Colonic mucosa (tissue), 4 donors: ENCODE results near the gene PRSS36. TPM values are rescaled to one million over a fixed set of nuclear protein-coding genes. Genes with fewer than 3 reads are reported as not detected.

Experiments
- DNase-seq: peaks from one replicate; pipeline ENCODE4 v3.0.0-alpha.2; 2020
- H3K27ac ChIP-seq: fragments of 200-600 bp; one replicate; pipeline ENCODE4 v1.8.0; 2021
- H3K27me3 ChIP-seq: fragments of 200-600 bp; one replicate; pipeline ENCODE4 v1.8.0; 2021
- H3K36me3 ChIP-seq: fragments of 200-600 bp; one replicate; pipeline ENCODE4 v1.8.0; 2021
- H3K4me1 ChIP-seq: fragments of 200-600 bp; one replicate; pipeline ENCODE4 v1.8.0; 2021; ENCODE audit warnings: mild to moderate bottlenecking
- H3K4me3 ChIP-seq: fragments of 200-600 bp; one replicate; pipeline ENCODE4 v1.8.0; 2021
- H3K9ac ChIP-seq, 2 donors: one replicate each; pipeline ENCODE4 v1.7.0; 2013; ENCODE audit warnings: control low read depth in 2 of 2, low read depth in 2 of 2, low read length in 2 of 2
- H3K9me3 ChIP-seq: fragments of 200-600 bp; one replicate; pipeline ENCODE4 v1.8.0; 2021
- intact Hi-C: fragments of 100-400 bp; cut with DNase I; formaldehyde crosslinking; loops from one replicate; pipeline ENCODE4 v1.14.1; 2022
- total RNA-seq, 2 donors: library from RNA; stranded (reverse); fragmentation: NEBNext Ultra II Directional in 1 of 2; extraction: Animal tissue kit (Norgen Biotek cat#: 25700) in 1 of 2; gene quantifications; one replicate each; pipeline ENCODE4 v1.2.1, GENCODE V29; 2021
- TF ChIP-seq, protein P1 (sequence below): fragments of 200-600 bp; IDR thresholded peaks from one replicate; pipeline ENCODE4 v1.8.0; 2022; ENCODE audit warnings: antibody characterized with exemption, mild to moderate bottlenecking
- donor health status: healthy.
- donor health status: DM: no; HTN: no; CAD: no.
- donor health status: DM: no; HTN: no; CAD: no.

PRSS36 gene
- total RNA-seq, 2 donors from 2014 or later = 3.6 to 6.4 TPM

DNA sequence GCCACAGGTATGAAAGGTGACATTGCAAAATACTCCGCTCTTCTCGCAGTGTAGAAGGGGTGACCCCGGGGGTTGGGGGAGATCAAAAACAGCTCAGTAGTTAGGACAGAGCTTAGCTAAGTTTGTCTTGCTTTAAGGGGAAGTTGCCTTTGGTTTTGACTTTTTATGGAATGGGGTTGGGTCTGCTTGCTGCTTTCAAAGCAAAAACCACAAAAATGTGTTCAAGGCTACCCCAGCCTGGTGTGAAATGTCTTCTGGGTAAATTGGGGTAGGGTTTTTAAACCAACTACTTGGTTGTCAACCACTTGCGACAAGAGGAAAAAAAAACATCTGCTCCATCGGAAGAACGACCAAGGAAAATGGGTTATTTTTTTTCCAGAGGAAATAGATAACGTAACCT is 36.3 kb upstream of the PRSS36 start:
- no peak overlapping the region for H3K27ac ChIP-seq
- H3K36me3 ChIP-seq = peaks cover 46% of the 10 kb centered on the region
- intact Hi-C loops = loop anchor here (10.0 kb wide), 1 partner anchor 269 kb away; the partner anchor contains the start of gene ARMC5
- no peak for DNase-seq
- TF ChIP-seq, protein P1, sequence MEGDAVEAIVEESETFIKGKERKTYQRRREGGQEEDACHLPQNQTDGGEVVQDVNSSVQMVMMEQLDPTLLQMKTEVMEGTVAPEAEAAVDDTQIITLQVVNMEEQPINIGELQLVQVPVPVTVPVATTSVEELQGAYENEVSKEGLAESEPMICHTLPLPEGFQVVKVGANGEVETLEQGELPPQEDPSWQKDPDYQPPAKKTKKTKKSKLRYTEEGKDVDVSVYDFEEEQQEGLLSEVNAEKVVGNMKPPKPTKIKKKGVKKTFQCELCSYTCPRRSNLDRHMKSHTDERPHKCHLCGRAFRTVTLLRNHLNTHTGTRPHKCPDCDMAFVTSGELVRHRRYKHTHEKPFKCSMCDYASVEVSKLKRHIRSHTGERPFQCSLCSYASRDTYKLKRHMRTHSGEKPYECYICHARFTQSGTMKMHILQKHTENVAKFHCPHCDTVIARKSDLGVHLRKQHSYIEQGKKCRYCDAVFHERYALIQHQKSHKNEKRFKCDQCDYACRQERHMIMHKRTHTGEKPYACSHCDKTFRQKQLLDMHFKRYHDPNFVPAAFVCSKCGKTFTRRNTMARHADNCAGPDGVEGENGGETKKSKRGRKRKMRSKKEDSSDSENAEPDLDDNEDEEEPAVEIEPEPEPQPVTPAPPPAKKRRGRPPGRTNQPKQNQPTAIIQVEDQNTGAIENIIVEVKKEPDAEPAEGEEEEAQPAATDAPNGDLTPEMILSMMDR = no peak
- H3K27me3 ChIP-seq = no peaks in the 10 kb centered on the region
- H3K9ac ChIP-seq = no peak overlapping the region
- H3K9me3 ChIP-seq = no peaks in the 10 kb centered on the region
- no peak overlapping the region for H3K4me3 ChIP-seq
- H3K4me1 ChIP-seq = peaks cover 14% of the 10 kb centered on the region

DNA sequence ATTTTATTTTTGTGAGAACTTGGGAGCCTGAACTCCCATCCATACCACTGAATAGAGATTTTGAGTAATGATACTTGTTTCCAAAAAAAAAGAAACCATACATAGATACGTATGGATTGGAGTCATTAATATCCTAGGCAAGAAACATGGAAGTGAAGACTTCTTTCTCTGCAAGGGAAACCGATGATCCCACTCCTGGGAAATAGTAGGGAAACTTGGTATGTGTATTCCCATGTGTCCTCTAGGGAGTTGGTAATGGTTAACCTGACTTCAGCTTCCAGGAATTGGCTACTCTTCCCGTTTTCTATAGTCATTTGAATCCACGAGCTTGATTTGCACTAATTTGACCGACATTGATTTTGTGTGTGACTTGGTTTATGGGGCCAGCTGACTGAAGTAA is 35.5 kb upstream of the PRSS36 start:
- H3K36me3 ChIP-seq = peaks cover 39% of the 10 kb centered on the region
- peaks cover 14% of the 10 kb centered on the region for H3K4me1 ChIP-seq
- no peak overlapping the region for H3K27ac ChIP-seq
- no peaks in the 10 kb centered on the region for H3K9me3 ChIP-seq
- intact Hi-C loops = loop anchor here (10.0 kb wide), 1 partner anchor 269 kb away; the partner anchor contains the start of gene ARMC5
- H3K9ac ChIP-seq = no peak overlapping the region
- no peak for DNase-seq
- TF ChIP-seq, protein P1 = no peak
- H3K4me3 ChIP-seq = no peak overlapping the region
- no peaks in the 10 kb centered on the region for H3K27me3 ChIP-seq

DNA sequence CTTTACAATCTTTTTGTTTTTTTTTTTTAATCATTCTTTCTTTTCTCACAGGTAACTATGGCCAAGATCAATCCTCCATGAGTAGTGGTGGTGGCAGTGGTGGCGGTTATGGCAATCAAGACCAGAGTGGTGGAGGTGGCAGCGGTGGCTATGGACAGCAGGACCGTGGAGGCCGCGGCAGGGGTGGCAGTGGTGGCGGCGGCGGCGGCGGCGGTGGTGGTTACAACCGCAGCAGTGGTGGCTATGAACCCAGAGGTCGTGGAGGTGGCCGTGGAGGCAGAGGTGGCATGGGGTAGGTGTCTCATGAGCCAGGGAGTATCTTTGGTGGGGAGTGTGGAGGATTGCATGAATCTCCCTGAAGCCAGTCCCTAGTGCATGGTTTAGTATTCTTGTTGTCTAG is 35.0 kb upstream of the PRSS36 start:
- H3K4me3 ChIP-seq = no peak overlapping the region
- peaks cover 35% of the 10 kb centered on the region for H3K36me3 ChIP-seq
- H3K9ac ChIP-seq = no peak overlapping the region

DNA sequence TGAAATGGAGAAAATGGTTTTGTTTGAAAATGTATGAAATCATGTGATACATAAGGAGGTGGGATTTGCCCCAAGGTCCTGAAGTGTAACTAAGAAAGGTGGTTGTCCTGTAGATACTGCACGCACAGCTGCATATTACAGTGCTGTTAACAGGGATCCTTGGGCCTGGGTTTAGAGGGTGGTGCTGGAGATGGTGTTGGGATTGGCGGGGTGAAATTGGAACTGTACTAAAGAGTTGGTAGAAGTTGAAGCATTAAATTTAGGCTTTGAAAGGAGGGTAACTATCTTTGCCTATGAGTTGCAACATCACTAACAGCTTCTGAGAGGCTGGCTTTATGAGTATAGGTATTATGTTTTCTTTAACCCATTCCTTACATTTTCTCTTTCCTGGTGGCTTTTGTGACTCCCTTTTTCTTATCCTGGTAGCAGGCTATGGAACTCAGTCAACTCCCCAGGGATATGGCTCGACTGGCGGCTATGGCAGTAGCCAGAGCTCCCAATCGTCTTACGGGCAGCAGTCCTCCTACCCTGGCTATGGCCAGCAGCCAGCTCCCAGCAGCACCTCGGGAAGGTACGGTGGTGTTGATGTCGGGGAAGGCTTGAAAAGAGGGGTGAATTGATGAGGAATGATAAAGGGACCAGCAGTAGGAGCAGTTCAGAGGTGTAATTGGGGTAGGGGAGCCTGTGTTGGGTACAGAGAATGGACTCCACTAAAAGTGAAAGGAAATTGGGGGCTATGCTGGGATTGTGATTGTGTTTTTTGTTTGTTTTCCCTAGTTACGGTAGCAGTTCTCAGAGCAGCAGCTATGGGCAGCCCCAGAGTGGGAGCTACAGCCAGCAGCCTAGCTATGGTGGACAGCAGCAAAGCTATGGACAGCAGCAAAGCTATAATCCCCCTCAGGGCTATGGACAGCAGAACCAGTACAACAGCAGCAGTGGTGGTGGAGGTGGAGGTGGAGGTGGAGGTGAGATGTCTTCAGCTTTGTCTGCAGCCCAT is 33.9 kb upstream of the PRSS36 start:
- Histone ChIP-seq H3K4me1 (peaks cover 14% of the 10 kb centered on the region), H3K27ac (no peak overlapping the region), H3K36me3 (peaks cover 31% of the 10 kb centered on the region), H3K27me3 (no peaks in the 10 kb centered on the region), H3K4me3 (no peak overlapping the region), H3K9me3 (no peaks in the 10 kb centered on the region), H3K9ac (no peak overlapping the region)
- intact Hi-C loops = loop anchor here (10.0 kb wide), 1 partner anchor 271 kb away; the partner anchor contains the start of gene ARMC5
- TF ChIP-seq, protein P1 = no peak
- DNase-seq = no peak

More for the DNA sequence above, 35.0 kb upstream of the PRSS36 start:
- peaks cover 14% of the 10 kb centered on the region for H3K4me1 ChIP-seq
- H3K27me3 ChIP-seq = no peaks in the 10 kb centered on the region
- TF ChIP-seq, protein P1 = no peak
- intact Hi-C loops = loop anchor here (10.0 kb wide), 1 partner anchor 270 kb away; the partner anchor contains the start of gene ARMC5
- no peak overlapping the region for H3K27ac ChIP-seq
- no peak for DNase-seq
- H3K9me3 ChIP-seq = no peaks in the 10 kb centered on the region

DNA sequence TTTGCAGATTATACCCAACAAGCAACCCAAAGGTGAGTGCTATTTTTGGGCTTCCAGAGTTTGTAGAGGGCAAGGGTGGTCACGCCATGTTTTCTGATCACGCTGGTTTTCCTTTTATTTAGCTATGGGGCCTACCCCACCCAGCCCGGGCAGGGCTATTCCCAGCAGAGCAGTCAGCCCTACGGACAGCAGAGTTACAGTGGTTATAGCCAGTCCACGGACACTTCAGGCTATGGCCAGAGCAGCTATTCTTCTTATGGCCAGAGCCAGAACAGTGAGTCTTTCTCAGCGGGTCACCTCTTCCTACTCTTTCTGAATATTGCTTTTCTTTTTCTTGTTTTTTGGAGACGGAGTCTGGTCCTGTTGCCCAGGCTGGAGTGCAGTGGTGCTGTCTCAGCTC is 32.5 kb upstream of the PRSS36 start:
- Histone ChIP-seq H3K36me3 (peaks cover 24% of the 10 kb centered on the region), H3K4me1 (peaks cover 14% of the 10 kb centered on the region), H3K27ac (no peak overlapping the region)

More for the DNA sequence above, 32.5 kb upstream of the PRSS36 start:
- no peak for DNase-seq
- no peak overlapping the region for H3K4me3 ChIP-seq
- H3K27me3 ChIP-seq = no peaks in the 10 kb centered on the region
- TF ChIP-seq, protein P1 = no peak
- H3K9ac ChIP-seq = no peak overlapping the region
- intact Hi-C loops = loop anchor here (10.0 kb wide), 1 partner anchor 272 kb away; the partner anchor contains the start of gene ARMC5
- no peaks in the 10 kb centered on the region for H3K9me3 ChIP-seq
